Keratinocyte (primary cell): ENCODE measurements around the gene SSTR4. TPM values are rescaled to one million over a fixed set of nuclear protein-coding genes. Genes with fewer than 3 reads are reported as not detected.

Experiments used
- DNase-seq: peaks from one replicate; pipeline ENCODE4 v3.0.0-alpha.2; 2011; ENCODE audit warnings: low read depth, missing footprints, low spot score
- FAIRE-seq: peaks from 2 replicates; lab custom pipeline; 2011; peaks lifted over from hg19 to GRCh38; lab: Jason Lieb, UNC
- H2AFZ ChIP-seq: 2 replicates; pipeline ENCODE4 v1.6.0; 2012; ENCODE audit warnings: low read length, control low read depth, inconsistent platforms; ENCODE audit not compliant: control insufficient read depth
- H3K27ac ChIP-seq: 2 replicates; pipeline ENCODE4 v1.5.1; 2011; ENCODE audit warnings: low read length; ENCODE audit not compliant: control insufficient read depth, insufficient read depth
- H3K27me3 ChIP-seq: 3 replicates; pipeline ENCODE4 v1.6.0; 2011; ENCODE audit warnings: low read length; ENCODE audit not compliant: control insufficient read depth, insufficient read depth; ENCODE audit errors: extremely low read depth
- H3K36me3 ChIP-seq, 2 experiments: 2 replicates in 1 of 2; 3 replicates in 1 of 2; pipeline ENCODE4 v1.5.1; 2011; ENCODE audit warnings: low read length in 2 of 2, mild to moderate bottlenecking in 1 of 2; ENCODE audit not compliant: control insufficient read depth in 2 of 2, insufficient read depth in 2 of 2; ENCODE audit errors: extremely low read depth in 1 of 2
- H3K4me1 ChIP-seq: 3 replicates; pipeline ENCODE4 v1.5.1; 2011; ENCODE audit warnings: low read length; ENCODE audit not compliant: control insufficient read depth, insufficient read depth; ENCODE audit errors: extremely low read depth
- H3K4me2 ChIP-seq: 3 replicates; pipeline ENCODE4 v1.6.0; 2011; ENCODE audit warnings: low read depth, low read length; ENCODE audit not compliant: control insufficient read depth, insufficient read depth; ENCODE audit errors: extremely low read depth
- H3K4me3 ChIP-seq, 3 experiments: fragments of 200-600 bp in 1 of 3; sonication (generic) in 1 of 3; 2 replicates in 2 of 3; 3 replicates in 1 of 3; pipeline ENCODE4 v1.5.1; 2011 to 2016; ENCODE audit warnings: low read length in 3 of 3, mild to moderate bottlenecking in 3 of 3, control low read depth in 2 of 3, inconsistent platforms in 1 of 3, low read depth in 1 of 3, mixed read lengths in 1 of 3, mixed run types in 1 of 3, moderate library complexity in 1 of 3; ENCODE audit not compliant: control insufficient read depth in 2 of 3, insufficient read depth in 2 of 3; ENCODE audit errors: extremely low read depth in 1 of 3
- H3K79me2 ChIP-seq: 2 replicates; pipeline ENCODE4 v1.6.0; 2012; ENCODE audit warnings: low read length; ENCODE audit not compliant: control insufficient read depth, insufficient read depth
- H3K9ac ChIP-seq: 3 replicates; pipeline ENCODE4 v1.6.0; 2011; ENCODE audit warnings: low read length; ENCODE audit not compliant: control insufficient read depth, insufficient read depth; ENCODE audit errors: extremely low read depth
- H3K9me1 ChIP-seq: 3 replicates; pipeline ENCODE4 v1.6.0; 2011; ENCODE audit warnings: low read length; ENCODE audit not compliant: control insufficient read depth, insufficient read depth; ENCODE audit errors: extremely low read depth
- H3K9me3 ChIP-seq: 2 replicates; pipeline ENCODE4 v1.5.1; 2012; ENCODE audit warnings: low read depth, low read length; ENCODE audit not compliant: control insufficient read depth
- H4K20me1 ChIP-seq: 3 replicates; pipeline ENCODE4 v1.6.0; 2011; ENCODE audit warnings: low read length; ENCODE audit not compliant: control insufficient read depth, insufficient read depth; ENCODE audit errors: extremely low read depth
- EZH2 ChIP-seq: IDR thresholded peaks from one replicate; pipeline ENCODE4 v1.6.1; 2012; ENCODE audit warnings: inconsistent platforms, mild to moderate bottlenecking, low read length, moderate library complexity
- dilution Hi-C: fragments of 300-500 bp; cut with MboI; formaldehyde crosslinking; loops from one replicate; pipeline ENCODE4 v1.7.0; 2020; ENCODE audit warnings: low sequenced_read_pairs; ENCODE audit not compliant: extremely low pct_ligation_motif_present
- polyA plus RNA-seq, 5 experiments: library from polyadenylated mRNA; depleted of rRNA in 3 of 5; stranded (reverse) in 3 of 5; stranded (forward) in 1 of 5; unstranded in 1 of 5; fragments of >200 nt; gene quantifications; 1 replicate in 1 of 5; 2 replicates in 3 of 5; 3 replicates in 1 of 5; pipeline versions ENCODE4 v1.2.1 to v1.2.3, GENCODE V29; 2011 to 2012; ENCODE audit warnings: missing spikeins in 2 of 5, low read depth in 1 of 5, low replicate concordance in 1 of 5
- TF ChIP-seq, protein P1 (sequence below), 3 experiments: IDR thresholded peaks in 1 of 3; conservative IDR thresholded peaks in 1 of 3; optimal IDR thresholded peaks in 1 of 3; 2 replicates in 2 of 3; 3 replicates in 1 of 3; pipeline versions ENCODE3 to v1.5.1; 2011; ENCODE audit warnings: low read length in 3 of 3, mild to moderate bottlenecking in 3 of 3, moderate library complexity in 2 of 3, control low read depth in 1 of 3, inconsistent platforms in 1 of 3; ENCODE audit not compliant: insufficient read depth in 2 of 3; ENCODE audit errors: extremely low read depth in 1 of 3

The SSTR4 gene
- polyA plus RNA-seq, 1 donor (not counting 4 experiments of a cell fraction or from before 2014, with no cell fraction given), result not detected

DNA sequence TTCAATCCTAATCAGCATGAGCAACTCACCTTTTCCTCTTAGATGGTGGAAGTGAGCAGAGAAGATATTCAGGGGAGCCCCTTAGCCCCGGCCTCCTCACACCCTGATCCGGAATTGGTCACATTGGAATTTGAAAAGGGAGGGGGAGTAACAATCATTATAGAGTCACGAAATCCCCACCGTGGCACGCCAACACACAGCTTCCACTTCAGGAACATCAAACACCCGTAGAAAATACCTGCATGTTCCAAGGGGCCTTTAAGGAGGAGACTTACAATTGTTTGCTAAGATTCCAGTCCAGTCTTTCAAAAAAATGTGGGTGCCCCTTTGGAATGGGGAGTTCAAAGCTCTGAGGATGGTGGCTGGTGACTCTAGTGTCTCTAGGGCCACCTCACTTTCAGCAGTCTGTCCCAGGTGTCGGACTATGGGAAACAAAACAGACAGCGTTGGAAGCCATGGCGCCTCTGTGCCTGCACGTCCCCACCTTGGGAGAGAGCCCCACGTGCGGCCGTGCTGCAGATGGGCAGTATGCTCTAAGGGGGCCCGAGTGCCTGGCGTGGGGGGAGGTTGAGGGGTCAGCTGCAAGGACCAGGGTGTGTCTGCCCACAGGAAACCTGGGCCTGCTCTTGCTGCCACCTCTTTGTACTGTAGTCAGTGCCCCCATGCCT lies 48.6 kb downstream of the SSTR4 start:
- dilution Hi-C loops, result no loop called here
- H3K9me3 ChIP-seq, result no peaks in the 10 kb centered on the region
- H3K4me1 ChIP-seq, result peaks cover 10% of the 10 kb centered on the region
- peak overlapping the region; percentile 44 for H3K4me2 ChIP-seq
- no peak for DNase-seq
- H3K4me3 ChIP-seq, result no peak overlapping the region
- TF ChIP-seq EZH2, result no peak
- TF ChIP-seq, protein P1, sequence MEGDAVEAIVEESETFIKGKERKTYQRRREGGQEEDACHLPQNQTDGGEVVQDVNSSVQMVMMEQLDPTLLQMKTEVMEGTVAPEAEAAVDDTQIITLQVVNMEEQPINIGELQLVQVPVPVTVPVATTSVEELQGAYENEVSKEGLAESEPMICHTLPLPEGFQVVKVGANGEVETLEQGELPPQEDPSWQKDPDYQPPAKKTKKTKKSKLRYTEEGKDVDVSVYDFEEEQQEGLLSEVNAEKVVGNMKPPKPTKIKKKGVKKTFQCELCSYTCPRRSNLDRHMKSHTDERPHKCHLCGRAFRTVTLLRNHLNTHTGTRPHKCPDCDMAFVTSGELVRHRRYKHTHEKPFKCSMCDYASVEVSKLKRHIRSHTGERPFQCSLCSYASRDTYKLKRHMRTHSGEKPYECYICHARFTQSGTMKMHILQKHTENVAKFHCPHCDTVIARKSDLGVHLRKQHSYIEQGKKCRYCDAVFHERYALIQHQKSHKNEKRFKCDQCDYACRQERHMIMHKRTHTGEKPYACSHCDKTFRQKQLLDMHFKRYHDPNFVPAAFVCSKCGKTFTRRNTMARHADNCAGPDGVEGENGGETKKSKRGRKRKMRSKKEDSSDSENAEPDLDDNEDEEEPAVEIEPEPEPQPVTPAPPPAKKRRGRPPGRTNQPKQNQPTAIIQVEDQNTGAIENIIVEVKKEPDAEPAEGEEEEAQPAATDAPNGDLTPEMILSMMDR (optimal IDR thresholded peaks at IDR 0.05 in 1 of 3, IDR thresholded peaks at IDR 0.05 in 1 of 3, conservative IDR thresholded peaks at IDR 0.05 in 1 of 3; ENCODE audit: extremely low read depth in 1 of 3, insufficient read depth in 2 of 3, low read length in 3 of 3), result no peak
- no peaks in the 10 kb centered on the region for H3K36me3 ChIP-seq
- H4K20me1 ChIP-seq, result no peaks in the 10 kb centered on the region
- H3K9me1 ChIP-seq, result no peaks in the 10 kb centered on the region
- peak overlapping the region; percentile 19 for H3K27ac ChIP-seq
- FAIRE-seq, result no peak
- H3K27me3 ChIP-seq, result no peaks in the 10 kb centered on the region
- H3K9ac ChIP-seq, result no peak overlapping the region
- H3K79me2 ChIP-seq, result no peaks in the 10 kb centered on the region
- peak overlapping the region; percentile 66 for H2AFZ ChIP-seq

DNA sequence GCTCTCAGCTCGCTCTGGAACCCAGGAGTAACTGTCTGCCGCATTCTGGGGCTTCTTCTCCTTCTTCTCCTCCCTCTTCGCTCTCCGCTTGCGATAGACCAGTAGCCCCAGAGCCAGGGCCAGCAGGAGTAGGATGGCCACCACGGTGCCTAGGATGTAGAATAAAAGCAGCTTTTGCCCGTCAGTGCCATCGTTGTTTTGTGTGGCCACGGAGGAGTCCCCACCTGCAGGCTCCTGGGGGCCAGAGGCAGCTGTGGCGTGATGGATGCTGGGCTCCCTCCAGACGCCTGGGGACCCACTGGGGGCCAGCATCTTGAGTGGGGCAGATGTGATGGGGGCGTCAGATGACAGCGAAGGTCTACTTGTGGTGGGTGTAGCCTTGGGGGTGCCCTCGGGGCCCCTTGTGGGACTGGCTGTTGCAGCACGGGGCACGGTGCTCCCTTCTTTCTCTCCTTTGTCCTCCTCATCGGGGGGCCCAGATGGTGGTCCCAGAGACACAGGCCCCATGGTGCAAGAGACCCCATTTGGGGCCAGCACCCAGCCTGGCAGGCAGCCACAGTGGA lies 49.3 kb downstream of the SSTR4 start:
- no peaks in the 10 kb centered on the region for H3K79me2 ChIP-seq
- no peak overlapping the region for H3K4me2 ChIP-seq
- no peaks in the 10 kb centered on the region for H3K27me3 ChIP-seq
- H3K9me3 ChIP-seq, result no peaks in the 10 kb centered on the region
- dilution Hi-C loops, result no loop called here
- H3K9ac ChIP-seq, result no peak overlapping the region
- H3K9me1 ChIP-seq, result no peaks in the 10 kb centered on the region
- no peak overlapping the region for H2AFZ ChIP-seq
- no peak for FAIRE-seq
- DNase-seq, result no peak
- no peak overlapping the region for H3K27ac ChIP-seq
- H3K36me3 ChIP-seq, result no peaks in the 10 kb centered on the region
- no peaks in the 10 kb centered on the region for H4K20me1 ChIP-seq
- TF ChIP-seq, protein P1 (optimal IDR thresholded peaks at IDR 0.05 in 1 of 3, IDR thresholded peaks at IDR 0.05 in 1 of 3, conservative IDR thresholded peaks at IDR 0.05 in 1 of 3; ENCODE audit: extremely low read depth in 1 of 3, insufficient read depth in 2 of 3, low read length in 3 of 3), result no peak
- no peak for TF ChIP-seq EZH2
- no peak overlapping the region for H3K4me3 ChIP-seq
- H3K4me1 ChIP-seq, result peaks cover 10% of the 10 kb centered on the region
